ENCODE data around the gene SERF2.
"Not testable (repeated sequence)": the region's sequence is repeated elsewhere in the genome, so short reads cannot be mapped to it uniquely, and the experiment has no call there.

SERF2 gene

GRCh38 chr15:43832485-43832884 lies 40.4 kb downstream of the SERF2 start:
- H3K9me3 Mint-ChIP-seq (ENCODE audit: low read depth); H3K27me3 Mint-ChIP-seq; H3K4me3 Mint-ChIP-seq; H3K27ac Mint-ChIP-seq: not testable (repeated sequence)
- H3K36me3 Mint-ChIP-seq = peaks cover 11% of the 10 kb centered on the region
- H3K4me1 Mint-ChIP-seq (ENCODE audit: low read depth) = peaks cover 27% of the 10 kb centered on the region

GRCh38 chr15:43845421-43845820 lies 53.3 kb downstream of the SERF2 start:
- H3K36me3 Mint-ChIP-seq = no peaks in the 10 kb centered on the region
- H3K4me1 Mint-ChIP-seq (ENCODE audit: low read depth) = no peaks in the 10 kb centered on the region
- H3K4me3 Mint-ChIP-seq = no peak overlapping the region
- no peak overlapping the region for H3K27ac Mint-ChIP-seq
- no peaks in the 10 kb centered on the region for H3K9me3 Mint-ChIP-seq (ENCODE audit: low read depth)
- H3K27me3 Mint-ChIP-seq = no peaks in the 10 kb centered on the region

Measured in activated naive CD8-positive, alpha-beta T cell (primary cell).